Gastrocnemius medialis (tissue), 4 donors: ENCODE measurements around the gene TICAM1. TPM values are rescaled to one million over a fixed set of nuclear protein-coding genes. Genes with fewer than 3 reads are reported as not detected.
"Not testable (repeated sequence)": the region's sequence is repeated elsewhere in the genome, so short reads cannot be mapped to it uniquely, and the experiment has no call there.

Experiments used
- ATAC-seq, 2 donors: fragments of 150-250 bp; one replicate each; pipeline ENCODE4 v1.9.1; 2016
- DNase-seq, 2 donors: peaks; one replicate each; pipeline ENCODE4 v3.0.0-alpha.2; 2019
- H3K27ac ChIP-seq, 4 donors: fragments of 200-600 bp; sonication (generic); 1 replicate in 1 of 4; 2 replicates in 3 of 4; pipeline ENCODE4 v1.5.1; 2016 to 2018; ENCODE audit warnings: mild to moderate bottlenecking in 2 of 4, moderate library complexity in 1 of 4
- H3K27me3 ChIP-seq, 3 donors: fragments of 200-600 bp; sonication (generic) in 2 of 3; 1 replicate in 1 of 3; 2 replicates in 2 of 3; pipeline versions ENCODE4 v1.5.1 to v1.6.0; 2016 to 2019; ENCODE audit warnings: mild to moderate bottlenecking in 1 of 3, moderate library complexity in 1 of 3
- H3K36me3 ChIP-seq, 2 donors: fragments of 200-600 bp; sonication (generic) in 1 of 2; one replicate each; pipeline ENCODE4 v1.5.1; 2017 to 2018
- H3K4me1 ChIP-seq, 2 donors: fragments of 200-600 bp; sonication (generic) in 1 of 2; one replicate each; pipeline ENCODE4 v1.5.1; 2016 to 2017; ENCODE audit warnings: mild to moderate bottlenecking in 2 of 2
- H3K4me3 ChIP-seq, 4 donors: fragments of 200-600 bp; sonication (generic) in 3 of 4; 1 replicate in 1 of 4; 2 replicates in 3 of 4; pipeline ENCODE4 v1.5.1; 2016 to 2019; ENCODE audit warnings: mild to moderate bottlenecking in 2 of 4
- H3K9me3 ChIP-seq, 3 donors: fragments of 200-600 bp; sonication (generic) in 2 of 3; 1 replicate in 1 of 3; 2 replicates in 2 of 3; pipeline ENCODE4 v1.5.1; 2016 to 2019
- CTCF ChIP-seq, 5 experiments: fragments of 450-650 bp in 3 of 5; fragments of 200-600 bp in 2 of 5; sonication (generic) in 2 of 5; IDR thresholded peaks in 4 of 5; conservative IDR thresholded peaks in 1 of 5; 1 replicate in 4 of 5; 2 replicates in 1 of 5; pipeline ENCODE4 v1.5.1; 2016 to 2019; ENCODE audit warnings: antibody characterized with exemption in 5 of 5, mild to moderate bottlenecking in 3 of 5, moderate library complexity in 3 of 5
- POLR2A ChIP-seq, 2 donors: fragments of 450-650 bp; IDR thresholded peaks; one replicate each; pipeline ENCODE4 v1.6.1; 2017; ENCODE audit warnings: antibody characterized with exemption in 2 of 2, mild to moderate bottlenecking in 2 of 2, moderate library complexity in 2 of 2
- in situ Hi-C, 4 donors: fragments of 200-750 bp; cut with MboI; loops; one replicate each; pipeline versions ENCODE4 v1.15.0 to v1.8.0; 2017; ENCODE audit warnings: low sequenced_read_pairs in 4 of 4
- intact Hi-C: fragments of 100-400 bp; cut with DNase I; formaldehyde crosslinking; loops from one replicate; pipeline ENCODE4 v1.15.1; 2023; ENCODE audit warnings: low total_unique reads
- total RNA-seq, 4 donors: library from RNA; depleted of rRNA; stranded (reverse); fragments of >200 nt; gene quantifications; one replicate each; pipeline versions ENCODE4 v1.1.0 to v1.2.3, GENCODE V29; 2016

TICAM1 gene
- total RNA-seq, 4 donors from 2014 or later: 5.9 to 14.0 (median 9.0) TPM

- DNase-seq (no peak), ATAC-seq (no peak)
- H3K9me3 ChIP-seq: no peaks in the 10 kb centered on the region
- H3K4me1 ChIP-seq: no peaks in the 10 kb centered on the region
- intact Hi-C loops: loop anchor here (5.0 kb wide), 1 partner anchor 120 kb away; no protein-coding TSS in a partner anchor
- no peaks in the 10 kb centered on the region for H3K27me3 ChIP-seq
- no peak overlapping the region for H3K4me3 ChIP-seq
- in situ Hi-C loops: loop anchor here in 2 of 4 donors (5.0 to 10.0 kb wide), 2 partner anchors 45 to 48 kb away; no protein-coding TSS in a partner anchor
- H3K27ac ChIP-seq: no peak overlapping the region
- TF ChIP-seq CTCF (IDR thresholded peaks at IDR 0.05 in 4 of 5, conservative IDR thresholded peaks at IDR 0.05 in 1 of 5) (no peak), POLR2A (IDR thresholded peaks at IDR 0.05) (no peak)
- peaks cover 0 to 58% of the 10 kb centered on the region in 2 donors for H3K36me3 ChIP-seq
These were observed 21.0 kb upstream of the TICAM1 start for GRCh38 chr19:4852484-4852883.

- intact Hi-C loops (loop anchor here (1.0 to 5.0 kb wide), 2 partner anchors 42 to 119 kb away; no protein-coding TSS in a partner anchor), in situ Hi-C loops (loop anchor here in 2 of 4 donors (5.0 to 10.0 kb wide), 2 partner anchors 44 to 47 kb away; no protein-coding TSS in a partner anchor)
- DNase-seq (peak in 1 of 2 donors; percentile 75), ATAC-seq (peak; percentile 61 to 87)
- Histone ChIP-seq H3K9me3 (no peaks in the 10 kb centered on the region), H3K27ac (peak overlapping the region in 2 of 4 donors; percentile 12 to 16), H3K36me3 (peaks cover 0 to 54% of the 10 kb centered on the region in 2 donors), H3K4me3 (no peak overlapping the region), H3K27me3 (no peaks in the 10 kb centered on the region), H3K4me1 (no peaks in the 10 kb centered on the region)
- TF ChIP-seq CTCF (IDR thresholded peaks at IDR 0.05 in 4 of 5, conservative IDR thresholded peaks at IDR 0.05 in 1 of 5): peak; percentile 83 to 97 (median 95)
- TF ChIP-seq POLR2A (IDR thresholded peaks at IDR 0.05): no peak
These were observed 20.2 kb upstream of the TICAM1 start for GRCh38 chr19:4851551-4852290.

- no peak for ATAC-seq
- peaks cover 3 to 9% of the 10 kb centered on the region in 2 donors for H3K4me1 ChIP-seq
- TF ChIP-seq POLR2A (IDR thresholded peaks at IDR 0.05): no peak
- TF ChIP-seq CTCF (IDR thresholded peaks at IDR 0.05 in 4 of 5, conservative IDR thresholded peaks at IDR 0.05 in 1 of 5): no peak
- intact Hi-C loops (no loop called here), in situ Hi-C loops (loop anchor here in 1 of 4 donors (5.0 kb wide), 1 partner anchor 42 kb away; no protein-coding TSS in a partner anchor)
- H3K27ac ChIP-seq: peak overlapping the region in 3 of 4 donors; percentile 40 to 49 (median 41)
- DNase-seq: no peak
- no peak overlapping the region for H3K4me3 ChIP-seq
- no peaks in the 10 kb centered on the region for H3K9me3 ChIP-seq
- peaks cover 0 to 47% of the 10 kb centered on the region in 2 donors for H3K36me3 ChIP-seq
- H3K27me3 ChIP-seq: no peaks in the 10 kb centered on the region
These were observed 17.5 kb upstream of the TICAM1 start for GRCh38 chr19:4849019-4849418.

- Histone ChIP-seq H3K9me3 (no peaks in the 10 kb centered on the region), H3K4me3 (no peak overlapping the region), H3K36me3 (peaks cover 0 to 61% of the 10 kb centered on the region in 2 donors), H3K4me1 (peaks cover 3 to 9% of the 10 kb centered on the region in 2 donors), H3K27ac (peak overlapping the region in 2 of 4 donors; percentile 66 to 76), H3K27me3 (no peaks in the 10 kb centered on the region)
- TF ChIP-seq CTCF (IDR thresholded peaks at IDR 0.05 in 4 of 5, conservative IDR thresholded peaks at IDR 0.05 in 1 of 5) (no peak), POLR2A (IDR thresholded peaks at IDR 0.05) (no peak)
- DNase-seq (no peak), ATAC-seq (no peak)
- intact Hi-C loops: no loop called here
- in situ Hi-C loops: loop anchor here in 1 of 4 donors (5.0 kb wide), 1 partner anchor 40 kb away; no protein-coding TSS in a partner anchor
These were observed 15.9 kb upstream of the TICAM1 start for GRCh38 chr19:4847190-4847973.

- Histone ChIP-seq H3K36me3 (peaks cover 0 to 66% of the 10 kb centered on the region in 2 donors), H3K27ac (peak overlapping the region; percentile 66 to 76 (median 72))
- intact Hi-C loops, H3K4me3 ChIP-seq, H3K4me1 ChIP-seq, H3K9me3 ChIP-seq, H3K27me3 ChIP-seq: not testable (repeated sequence)
- ATAC-seq (peak; percentile 15 to 35), DNase-seq (peak in 1 of 2 donors; percentile 61)
- in situ Hi-C loops: loop anchor here in 1 of 4 donors (5.0 kb wide), 1 partner anchor 39 kb away; no protein-coding TSS in a partner anchor
These were observed 14.5 kb upstream of the TICAM1 start for GRCh38 chr19:4845975-4846374.
